Measurements from ENCODE around the gene ELAVL1. TPM values are rescaled to one million over a fixed set of nuclear protein-coding genes. Genes with fewer than 3 reads are reported as not detected.

The ELAVL1 gene
- total and polyA plus RNA-seq, 9 of the 15 experiments (the other 6 are each of a cell fraction or from before 2014, with no cell fraction given): 4.3 to 172 (median 69.2) TPM

- TF ChIP-seq, protein P1, sequence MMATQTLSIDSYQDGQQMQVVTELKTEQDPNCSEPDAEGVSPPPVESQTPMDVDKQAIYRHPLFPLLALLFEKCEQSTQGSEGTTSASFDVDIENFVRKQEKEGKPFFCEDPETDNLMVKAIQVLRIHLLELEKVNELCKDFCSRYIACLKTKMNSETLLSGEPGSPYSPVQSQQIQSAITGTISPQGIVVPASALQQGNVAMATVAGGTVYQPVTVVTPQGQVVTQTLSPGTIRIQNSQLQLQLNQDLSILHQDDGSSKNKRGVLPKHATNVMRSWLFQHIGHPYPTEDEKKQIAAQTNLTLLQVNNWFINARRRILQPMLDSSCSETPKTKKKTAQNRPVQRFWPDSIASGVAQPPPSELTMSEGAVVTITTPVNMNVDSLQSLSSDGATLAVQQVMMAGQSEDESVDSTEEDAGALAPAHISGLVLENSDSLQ (IDR thresholded peaks at IDR 0.05): peak; percentile 81
These were observed 84.7 kb downstream of the ELAVL1 start (continued) for GRCh38 chr19:7920519-7921301.

DNA sequence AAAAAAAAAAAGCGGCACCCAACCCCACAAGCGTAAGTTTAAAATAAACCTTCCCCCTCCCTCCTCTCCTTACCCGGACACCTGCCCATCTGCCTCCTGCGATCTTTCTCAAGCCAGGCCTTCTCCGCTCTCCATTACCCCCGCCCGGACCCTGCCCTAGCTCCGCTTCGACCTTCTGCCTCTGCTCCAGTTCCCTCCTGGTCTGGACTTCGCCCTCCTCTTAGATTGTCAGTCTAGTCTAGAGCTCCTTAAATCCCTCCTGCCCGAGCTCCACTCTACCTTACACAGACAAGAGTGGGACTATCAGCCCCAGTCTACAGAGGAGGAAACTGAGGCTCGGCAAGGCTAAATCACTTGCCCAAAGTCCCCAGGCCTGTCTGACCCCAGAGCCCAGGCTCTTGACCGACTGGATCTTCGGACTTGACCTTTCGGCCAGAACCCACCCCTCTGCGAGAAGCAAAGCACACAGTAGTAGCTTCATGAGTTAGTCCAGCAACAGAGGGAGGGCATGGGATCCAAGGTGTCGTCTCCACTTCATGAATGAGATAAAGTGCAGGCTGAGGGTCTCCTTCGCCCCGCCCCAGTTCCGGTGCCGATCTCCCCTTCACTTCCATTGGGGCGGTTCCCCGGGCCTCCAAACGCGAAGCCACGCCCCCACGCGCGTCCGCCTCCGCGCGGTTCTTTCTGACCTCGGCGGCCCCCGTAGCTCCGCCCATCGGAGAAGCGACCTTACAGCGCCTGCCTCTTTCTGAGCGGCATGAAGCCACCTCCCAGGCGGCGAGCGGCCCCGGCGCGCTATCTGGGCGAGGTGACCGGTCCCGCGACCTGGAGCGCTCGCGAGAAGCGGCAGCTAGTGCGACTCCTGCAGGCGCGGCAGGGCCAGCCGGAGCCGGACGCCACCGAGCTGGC, 85.6 kb downstream of the ELAVL1 start, which contains the start of gene SNAPC2:
Gene SNAPC2, plus strand, starts transcription at position 729 of the 909 bp plus-strand sequence. Its CDS starts 29 bp downstream, at position 758.
- BruUV-seq (replicated peaks): TSS peak; percentile 92
- H3K9me1 ChIP-seq (ENCODE audit: control insufficient read depth, insufficient read depth, low read length): no peaks in the 10 kb centered on the region
- peak; percentile 86 for ATAC-seq
- no peaks in the 10 kb centered on the region for H3K27me3 ChIP-seq (ENCODE audit: control insufficient read depth in 2 of 2, insufficient read depth in 2 of 2, low read length in 2 of 2)
- H2AFZ ChIP-seq (ENCODE audit: low read depth, low read length): peak within 1 kb of the TSS; percentile 90
- intact Hi-C loops (cut with micrococcal nuclease) (loop anchor here (5.0 kb wide), 1 partner anchor 48 kb away; the partner anchor contains the start of gene PRR36), in situ Hi-C loops (cut with MboI) (loop anchor here (5.0 kb wide), 1 partner anchor 68 kb away; no protein-coding TSS in a partner anchor)
- H3K4me2 ChIP-seq (ENCODE audit: insufficient read depth, low read length): peak within 1 kb of the TSS; percentile 98
- H4K20me1 ChIP-seq (replicated peaks; ENCODE audit: control insufficient read depth, insufficient read depth, low read length): peaks cover 10% of the 10 kb centered on the region; the same call in 1 of the 2 replicates
- H3K4me1 ChIP-seq (replicated peaks in 1 of 2; ENCODE audit: control insufficient read depth in 2 of 2, insufficient read depth in 2 of 2, low read length in 2 of 2): peaks cover 9 to 73% of the 10 kb centered on the region in 2 experiments
- FAIRE-seq: peak; percentile 91
- peaks cover 19% of the 10 kb centered on the region; the same call in 1 of the 3 replicates for H3K36me3 ChIP-seq (ENCODE audit: control insufficient read depth, insufficient read depth, low read length)
- H3K4me3 ChIP-seq: peak within 1 kb of the TSS; percentile 81
- peak within 1 kb of the TSS; percentile 89 for H3K27ac ChIP-seq (ENCODE audit: extremely low read depth, low read depth, low read length)
- peaks cover 14% of the 10 kb centered on the region for H3K79me2 ChIP-seq (ENCODE audit: control insufficient read depth, insufficient read depth, low read length)
- DNase-seq (ENCODE audit: extremely low read depth in 1 of 4, low spot score in 3 of 4): peak; percentile 81 to 99 (median 85)
- H3K9ac ChIP-seq (ENCODE audit: insufficient read depth in 1 of 2, low read depth in 2 of 2, low read length in 2 of 2): peak within 1 kb of the TSS; percentile 80 to 93
- ChIA-PET CTCF (ENCODE audit: low intra/inter-chr PET ratio) (no interaction called here), POLR2A (interaction anchor here (0.6 to 3.1 kb wide), 14 partner anchors 8 to 647 kb away, joined by 3 to 26 read pairs (median 6); partner anchors contain the start of genes MAP2K7 and TIMM44)
- under 1% methylated on average over 58 of the region's 62 CpGs for whole genome bisulfite sequencing (ENCODE audit: insufficient coverage, low coverage, missing lambda C conversion rate)
- H3K9me3 ChIP-seq (replicated peaks; ENCODE audit: control insufficient read depth, insufficient read depth, low read depth, low read length): no peaks in the 10 kb centered on the region
- TF ChIP-seq ZBTB40 (IDR thresholded peaks at IDR 0.05) (0 out of 2 replicates have a peak, but pooled peaks have one; percentile 39), ZBTB40 (CRISPR knock-in tag; IDR thresholded peaks at IDR 0.05) (no peak), KAT8 (IDR thresholded peaks at IDR 0.05; ENCODE audit: low read depth) (no peak)
